Measurements from ENCODE around the gene DNAJC19.

Gene DNAJC19

DNA sequence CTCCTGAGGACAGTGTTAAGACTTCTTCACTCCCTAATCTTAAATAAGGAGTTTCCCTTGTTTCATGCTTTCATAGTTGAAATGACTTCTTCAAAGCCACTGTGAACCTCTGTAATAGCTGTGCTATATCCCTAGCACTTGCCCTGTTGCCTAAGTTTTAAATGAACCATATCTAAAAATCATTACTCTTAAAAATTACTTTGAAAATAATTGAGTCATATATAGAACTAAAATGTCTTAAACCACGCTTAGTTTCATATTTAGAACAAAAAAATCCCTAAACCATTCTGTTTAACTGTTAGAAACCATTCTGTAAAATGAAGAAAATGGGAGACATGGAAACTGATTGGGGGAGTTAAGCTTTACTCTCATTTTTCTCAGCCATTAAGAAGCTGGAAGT, 29.8 kb downstream of the DNAJC19 start:
- DNase-seq, result no peak

DNA sequence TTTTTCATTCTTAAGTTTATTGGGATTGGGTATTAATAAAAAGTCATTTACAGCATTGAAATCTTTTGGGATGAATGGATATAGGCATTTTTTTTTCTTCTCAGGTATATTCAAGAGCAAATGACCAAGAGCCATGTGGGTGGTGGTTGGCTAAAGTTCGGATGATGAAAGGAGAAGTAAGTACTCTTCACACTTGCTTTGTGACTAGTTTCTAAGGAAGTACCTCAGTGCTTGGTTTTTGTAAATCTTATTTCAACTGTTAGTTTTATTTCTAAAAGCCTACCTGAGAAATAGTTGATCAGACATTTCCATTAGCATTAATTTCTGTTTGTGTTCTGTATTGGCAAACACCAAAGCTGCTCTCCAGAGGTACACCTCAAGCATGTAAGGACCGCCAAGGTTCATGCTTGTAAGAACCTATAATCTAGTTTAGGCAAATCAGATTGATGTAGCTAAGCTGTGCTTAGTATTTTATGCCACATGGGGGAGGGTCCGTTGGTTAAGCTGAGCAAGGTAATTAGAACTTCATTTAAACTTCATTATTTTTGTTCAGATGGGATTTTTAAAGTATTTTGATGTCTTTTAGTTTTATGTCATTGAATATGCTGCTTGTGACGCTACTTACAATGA, 41.7 kb downstream of the DNAJC19 start:
- DNase-seq, result peak; percentile 10 to 40 (median 19)

DNA sequence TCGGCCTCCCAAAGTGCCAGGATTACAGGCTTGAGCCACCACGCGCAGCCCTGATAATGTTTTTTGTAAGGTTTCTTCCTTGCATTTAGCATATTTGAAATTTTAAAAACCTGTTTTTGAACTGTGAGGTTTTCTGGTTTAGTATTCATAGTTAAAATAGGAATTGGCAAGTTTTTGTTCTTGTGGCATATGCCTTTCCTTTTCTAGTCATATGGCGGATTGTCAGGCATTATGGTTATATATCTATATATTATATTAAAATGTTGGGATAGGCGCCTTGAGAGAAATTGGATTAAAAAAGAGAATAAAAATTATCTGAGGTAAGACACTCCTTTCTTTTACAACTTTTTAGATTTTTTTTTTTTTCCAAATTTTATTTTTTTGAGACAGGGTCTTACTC, 48.7 kb downstream of the DNAJC19 start:
- DNase-seq, result no peak

DNA sequence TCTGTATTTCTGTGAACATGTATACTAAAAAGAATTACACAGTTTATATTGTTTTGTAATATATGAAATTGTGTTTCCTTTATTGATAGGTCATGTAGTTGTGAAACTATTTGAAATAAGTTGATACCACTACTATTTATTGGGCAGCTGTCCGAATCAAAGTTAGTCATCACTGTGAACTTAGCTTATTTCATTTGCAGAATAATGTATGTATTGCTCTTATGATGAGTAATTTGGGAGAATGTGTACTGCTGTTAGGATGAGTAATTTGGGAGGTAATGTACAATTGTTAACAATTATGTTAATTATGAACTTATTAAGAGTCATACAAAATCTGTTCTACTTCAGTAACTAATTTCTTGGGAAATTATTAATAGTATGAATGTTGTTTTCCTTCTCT, 54.9 kb downstream of the DNAJC19 start:
- DNase-seq, result peak in 1 of 3 donors; percentile 4
